IPS-20b (cell line): ENCODE data around the gene KIDINS220.
A peak's percentile ranks its signal among the peaks of the same experiment; 100 is the strongest.

Experiments used
- H3K27ac ChIP-seq: one replicate; pipeline ENCODE4 v1.5.1; 2013; ENCODE audit warnings: low read length
- H3K27me3 ChIP-seq: 2 replicates; pipeline ENCODE4 v1.6.1; 2013; ENCODE audit warnings: mild to moderate bottlenecking, low read length, inconsistent platforms; ENCODE audit not compliant: insufficient read depth
- H3K36me3 ChIP-seq: 2 replicates; pipeline ENCODE4 v1.6.1; 2013; ENCODE audit warnings: low read depth, mild to moderate bottlenecking, inconsistent platforms, low read length, moderate library complexity; ENCODE audit not compliant: insufficient read depth
- H3K4me1 ChIP-seq: 2 replicates; pipeline ENCODE4 v1.6.1; 2013; ENCODE audit warnings: mild to moderate bottlenecking, control low read depth, inconsistent platforms, low read length, moderate library complexity; ENCODE audit not compliant: insufficient read depth
- H3K4me3 ChIP-seq: 2 replicates; pipeline ENCODE4 v1.5.1; 2013; ENCODE audit warnings: mild to moderate bottlenecking, low read length, inconsistent platforms
- H3K9ac ChIP-seq: 2 replicates; pipeline ENCODE4 v1.6.1; 2013; ENCODE audit warnings: low read depth, mild to moderate bottlenecking, inconsistent platforms, low read length, moderate library complexity
- H3K9me3 ChIP-seq: 2 replicates; pipeline ENCODE4 v1.6.1; 2013; ENCODE audit warnings: mild to moderate bottlenecking, low read depth, low read length, inconsistent platforms; ENCODE audit not compliant: insufficient read depth

KIDINS220 gene

DNA sequence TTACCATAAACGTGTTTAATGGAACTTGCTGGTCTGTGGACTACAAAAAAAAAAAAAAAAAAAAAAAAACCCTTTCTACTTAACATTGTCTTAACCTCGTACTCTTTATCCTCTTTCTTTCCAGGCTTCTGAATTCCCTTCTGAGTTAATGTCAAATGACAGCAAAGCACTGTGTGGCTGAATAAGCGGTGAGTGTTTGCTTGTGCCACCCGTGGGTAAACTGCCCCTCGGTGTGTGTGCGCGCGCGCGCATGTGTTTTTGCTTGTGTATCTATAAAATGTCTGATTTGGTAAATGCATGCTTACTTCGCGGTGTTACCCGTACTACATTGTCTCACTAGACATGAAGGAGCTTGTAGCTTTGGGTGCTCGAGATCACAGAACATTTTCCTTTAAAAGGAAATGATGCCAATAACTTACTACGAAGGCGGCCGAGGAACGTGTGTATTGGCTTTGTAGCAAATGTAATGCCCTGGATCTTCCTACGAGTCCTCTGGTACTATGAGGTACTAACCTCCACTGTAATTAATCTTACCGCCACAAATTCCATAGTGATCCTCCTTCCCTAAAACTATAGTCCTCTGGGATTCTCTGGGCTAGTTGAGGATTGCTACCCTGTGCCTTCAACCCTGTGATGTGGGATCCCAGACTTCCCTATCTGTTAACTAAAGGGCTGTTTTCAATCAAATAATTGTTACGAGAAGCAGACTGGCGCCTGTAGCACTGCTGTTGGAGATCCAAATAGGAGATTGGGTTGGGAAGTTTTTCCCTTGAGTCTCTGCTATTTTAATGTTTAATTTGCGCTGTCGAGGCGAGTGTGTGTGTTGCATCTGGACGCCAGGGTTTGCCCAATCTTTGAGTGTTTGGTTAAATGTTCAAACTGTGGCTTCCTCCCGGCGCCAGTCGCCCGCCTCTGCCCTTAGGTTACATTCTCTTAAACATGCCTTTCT is 154.4 kb downstream of the KIDINS220 start:
- Histone ChIP-seq H3K27ac (no peak overlapping the region), H3K36me3 (peaks cover 13% of the 10 kb centered on the region; the same call in 1 of the 2 replicates), H3K27me3 (peaks cover 28% of the 10 kb centered on the region; the same call in 1 of the 2 replicates), H3K9ac (peak overlapping the region; percentile 85), H3K4me3 (peak overlapping the region; percentile 96), H3K4me1 (peaks cover 15% of the 10 kb centered on the region; the same call in 1 of the 2 replicates), H3K9me3 (no peaks in the 10 kb centered on the region)

DNA sequence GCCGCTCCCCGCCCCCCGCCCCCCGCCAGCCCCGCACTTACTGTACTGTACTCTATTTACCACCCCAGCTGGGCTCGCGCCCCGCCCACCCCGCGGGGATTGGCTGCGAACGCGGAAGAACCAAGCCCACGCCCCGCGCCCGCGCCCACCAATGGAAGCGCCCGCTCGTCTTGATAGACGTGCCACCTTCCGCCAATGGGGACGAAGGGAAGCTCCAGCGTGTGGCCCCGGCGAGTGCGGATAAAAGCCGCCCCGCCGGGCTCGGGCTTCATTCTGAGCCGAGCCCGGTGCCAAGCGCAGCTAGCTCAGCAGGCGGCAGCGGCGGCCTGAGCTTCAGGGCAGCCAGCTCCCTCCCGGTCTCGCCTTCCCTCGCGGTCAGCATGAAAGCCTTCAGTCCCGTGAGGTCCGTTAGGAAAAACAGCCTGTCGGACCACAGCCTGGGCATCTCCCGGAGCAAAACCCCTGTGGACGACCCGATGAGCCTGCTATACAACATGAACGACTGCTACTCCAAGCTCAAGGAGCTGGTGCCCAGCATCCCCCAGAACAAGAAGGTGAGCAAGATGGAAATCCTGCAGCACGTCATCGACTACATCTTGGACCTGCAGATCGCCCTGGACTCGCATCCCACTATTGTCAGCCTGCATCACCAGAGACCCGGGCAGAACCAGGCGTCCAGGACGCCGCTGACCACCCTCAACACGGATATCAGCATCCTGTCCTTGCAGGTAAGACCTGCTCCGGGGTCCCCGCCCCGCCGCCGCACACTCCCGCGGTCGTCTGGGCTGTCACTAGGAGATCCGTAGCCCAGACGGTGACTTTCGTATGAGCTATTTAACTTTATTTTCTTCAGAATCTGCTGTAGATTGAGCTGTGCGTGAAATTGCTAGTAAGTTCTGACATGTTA is 155.4 kb downstream of the KIDINS220 start, which contains the start of gene ID2:
TSS of gene ID2 (plus strand) at position 271 of the 907 bp plus-strand sequence. CDS start at position 381, 110 bp downstream.
- Histone ChIP-seq H3K27ac (peak within 1 kb of the TSS; percentile 26), H3K9me3 (no peaks in the 10 kb centered on the region), H3K27me3 (peaks cover 28% of the 10 kb centered on the region; the same call in 1 of the 2 replicates), H3K4me1 (peaks cover 21% of the 10 kb centered on the region; the same call in 1 of the 2 replicates), H3K4me3 (peak within 1 kb of the TSS; percentile 96), H3K9ac (peak within 1 kb of the TSS; percentile 85), H3K36me3 (peaks cover 13% of the 10 kb centered on the region; the same call in 1 of the 2 replicates)

DNA sequence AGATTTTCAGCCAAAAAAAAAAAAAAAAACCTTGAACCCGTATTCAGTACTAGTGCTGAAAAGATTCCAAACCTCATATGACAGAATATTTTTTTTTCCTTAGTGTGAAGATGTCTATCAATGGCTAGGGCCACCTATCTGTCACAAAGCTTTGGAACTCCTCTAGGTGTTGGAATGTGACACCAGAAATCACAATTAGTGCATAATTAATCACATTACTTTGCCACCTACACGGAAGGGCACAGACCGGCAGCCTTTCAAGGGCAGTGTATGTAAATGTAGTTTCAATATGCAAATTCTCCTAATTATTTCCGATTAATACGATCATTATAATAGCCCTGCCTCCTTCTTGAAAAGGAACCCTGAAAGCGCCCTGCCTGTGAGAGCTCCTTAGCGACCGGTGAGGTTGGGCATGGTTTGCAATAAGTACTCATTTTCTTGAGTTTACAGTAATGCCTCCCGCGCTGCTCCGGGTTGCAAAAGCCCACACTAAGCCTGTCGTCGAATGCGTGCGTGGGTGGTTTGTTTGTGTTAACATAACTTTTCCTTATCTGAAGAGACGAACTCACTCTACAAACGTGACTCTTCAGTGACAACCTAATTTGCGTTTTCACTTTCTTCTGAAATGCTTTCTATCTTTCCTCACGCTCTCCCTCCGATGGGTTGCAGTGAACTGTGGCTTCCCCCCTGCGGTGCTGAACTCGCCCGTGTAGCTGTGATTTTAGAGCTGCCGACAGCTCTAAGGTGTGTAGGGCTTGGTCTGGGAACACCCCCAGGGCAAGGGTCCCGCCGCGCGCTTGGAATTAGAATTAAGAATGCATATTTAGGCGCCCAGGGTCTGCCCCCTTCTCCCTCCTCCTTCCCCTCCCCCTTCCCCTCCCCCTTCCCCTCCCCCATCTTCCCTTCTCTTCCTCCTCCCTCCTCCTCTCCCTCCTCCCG is 156.3 kb downstream of the KIDINS220 start:
- Histone ChIP-seq H3K4me1 (peaks cover 20% of the 10 kb centered on the region; the same call in 1 of the 2 replicates), H3K27ac (peak overlapping the region; percentile 26), H3K9ac (peak overlapping the region; percentile 74; the same call in 1 of the 2 replicates), H3K36me3 (peaks cover 13% of the 10 kb centered on the region; the same call in 1 of the 2 replicates), H3K9me3 (no peaks in the 10 kb centered on the region), H3K27me3 (peaks cover 28% of the 10 kb centered on the region; the same call in 1 of the 2 replicates), H3K4me3 (peak overlapping the region; percentile 71)

DNA sequence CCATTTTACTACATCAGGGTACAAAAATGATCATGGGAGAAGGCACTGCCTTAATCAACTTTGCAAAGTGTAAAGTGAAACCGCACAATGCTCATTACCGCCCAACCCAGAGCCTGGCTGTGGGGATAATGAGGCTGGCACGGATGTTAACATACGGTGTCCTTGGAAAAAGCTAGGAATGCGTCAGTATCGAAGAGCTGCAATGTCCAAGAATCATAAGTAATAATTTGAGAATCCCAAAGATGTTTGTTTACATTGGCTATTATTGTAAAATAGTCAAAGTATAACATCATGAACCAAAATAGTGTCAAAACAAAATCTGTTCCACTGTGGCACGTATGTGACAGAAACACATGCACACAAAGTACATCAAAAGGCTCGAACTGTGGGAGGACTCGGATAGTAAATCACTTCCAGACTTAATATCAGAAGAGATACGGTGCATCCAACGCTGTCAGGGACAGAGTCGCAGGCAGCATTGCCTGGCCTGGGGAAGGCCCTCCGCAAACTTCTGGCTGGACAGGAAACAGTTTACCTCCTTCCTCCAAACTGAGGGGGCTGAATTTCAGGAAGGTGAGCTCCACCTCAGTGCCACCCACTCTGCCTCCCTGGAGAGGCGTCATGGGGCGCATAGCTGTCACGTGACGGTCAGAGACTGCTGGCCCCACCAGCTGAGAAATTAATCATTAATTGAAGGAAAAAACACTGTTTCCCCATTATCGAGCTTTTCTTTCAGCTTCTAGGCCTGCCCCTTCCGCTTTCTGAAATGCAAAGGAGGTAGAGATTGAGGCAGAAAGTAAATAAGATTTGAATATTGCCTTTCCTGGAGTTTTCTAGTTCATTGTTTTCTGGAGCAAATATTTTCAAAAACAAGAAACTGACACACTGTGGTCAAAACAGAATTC is 157.3 kb downstream of the KIDINS220 start:
- H3K36me3 ChIP-seq, result peaks cover 13% of the 10 kb centered on the region; the same call in 1 of the 2 replicates
- peak overlapping the region; percentile 74 for H3K9ac ChIP-seq
- H3K4me1 ChIP-seq, result peaks cover 18% of the 10 kb centered on the region; the same call in 1 of the 2 replicates
- no peaks in the 10 kb centered on the region; the same call in 1 of the 2 replicates for H3K9me3 ChIP-seq
- H3K27me3 ChIP-seq, result peaks cover 35% of the 10 kb centered on the region; the same call in 1 of the 2 replicates
- peak overlapping the region; percentile 71 for H3K4me3 ChIP-seq
- peak overlapping the region; percentile 11 for H3K27ac ChIP-seq

DNA sequence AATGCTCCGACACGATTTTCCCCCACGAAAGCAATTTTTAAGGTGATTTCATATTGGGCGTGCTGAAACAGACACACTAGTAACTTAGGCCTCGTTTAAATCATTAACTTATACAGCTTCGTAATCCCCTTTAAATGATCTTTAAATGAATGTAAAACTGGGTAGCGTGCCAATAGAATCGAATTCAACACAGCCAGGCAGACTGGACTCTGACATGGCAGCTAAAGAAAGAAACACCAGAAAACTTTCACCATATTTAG is 157.9 kb downstream of the KIDINS220 start:
- peaks cover 13% of the 10 kb centered on the region; the same call in 1 of the 2 replicates for H3K36me3 ChIP-seq
- peak overlapping the region; percentile 74 for H3K9ac ChIP-seq
- peaks cover 18% of the 10 kb centered on the region; the same call in 1 of the 2 replicates for H3K4me1 ChIP-seq
- peaks cover 31% of the 10 kb centered on the region; the same call in 1 of the 2 replicates for H3K27me3 ChIP-seq
- H3K9me3 ChIP-seq, result peaks cover 5% of the 10 kb centered on the region; the same call in 1 of the 2 replicates
- H3K4me3 ChIP-seq, result peak overlapping the region; percentile 71
- H3K27ac ChIP-seq, result peak overlapping the region; percentile 11
